Gastrocnemius medialis (tissue), 4 donors: Measurements from ENCODE around the gene HOOK2. TPM values are rescaled to one million over a fixed set of nuclear protein-coding genes. Genes with fewer than 3 reads are reported as not detected.

ENCODE experiments used
- ATAC-seq, 2 donors: fragments of 150-250 bp; one replicate each; pipeline ENCODE4 v1.9.1; 2016
- DNase-seq, 2 donors: peaks; one replicate each; pipeline ENCODE4 v3.0.0-alpha.2; 2019
- H3K27ac ChIP-seq, 4 donors: fragments of 200-600 bp; sonication (generic); 1 replicate in 1 of 4; 2 replicates in 3 of 4; pipeline ENCODE4 v1.5.1; 2016 to 2018; ENCODE audit warnings: mild to moderate bottlenecking in 2 of 4, moderate library complexity in 1 of 4
- H3K27me3 ChIP-seq, 3 donors: fragments of 200-600 bp; sonication (generic) in 2 of 3; 1 replicate in 1 of 3; 2 replicates in 2 of 3; pipeline versions ENCODE4 v1.5.1 to v1.6.0; 2016 to 2019; ENCODE audit warnings: mild to moderate bottlenecking in 1 of 3, moderate library complexity in 1 of 3
- H3K36me3 ChIP-seq, 2 donors: fragments of 200-600 bp; sonication (generic) in 1 of 2; one replicate each; pipeline ENCODE4 v1.5.1; 2017 to 2018
- H3K4me1 ChIP-seq, 2 donors: fragments of 200-600 bp; sonication (generic) in 1 of 2; one replicate each; pipeline ENCODE4 v1.5.1; 2016 to 2017; ENCODE audit warnings: mild to moderate bottlenecking in 2 of 2
- H3K4me3 ChIP-seq, 4 donors: fragments of 200-600 bp; sonication (generic) in 3 of 4; 1 replicate in 1 of 4; 2 replicates in 3 of 4; pipeline ENCODE4 v1.5.1; 2016 to 2019; ENCODE audit warnings: mild to moderate bottlenecking in 2 of 4
- H3K9me3 ChIP-seq, 3 donors: fragments of 200-600 bp; sonication (generic) in 2 of 3; 1 replicate in 1 of 3; 2 replicates in 2 of 3; pipeline ENCODE4 v1.5.1; 2016 to 2019
- CTCF ChIP-seq, 5 experiments: fragments of 450-650 bp in 3 of 5; fragments of 200-600 bp in 2 of 5; sonication (generic) in 2 of 5; IDR thresholded peaks in 4 of 5; conservative IDR thresholded peaks in 1 of 5; 1 replicate in 4 of 5; 2 replicates in 1 of 5; pipeline ENCODE4 v1.5.1; 2016 to 2019; ENCODE audit warnings: antibody characterized with exemption in 5 of 5, mild to moderate bottlenecking in 3 of 5, moderate library complexity in 3 of 5
- POLR2A ChIP-seq, 2 donors: fragments of 450-650 bp; IDR thresholded peaks; one replicate each; pipeline ENCODE4 v1.6.1; 2017; ENCODE audit warnings: antibody characterized with exemption in 2 of 2, mild to moderate bottlenecking in 2 of 2, moderate library complexity in 2 of 2
- in situ Hi-C, 4 donors: fragments of 200-750 bp; cut with MboI; loops; one replicate each; pipeline versions ENCODE4 v1.15.0 to v1.8.0; 2017; ENCODE audit warnings: low sequenced_read_pairs in 4 of 4
- intact Hi-C: fragments of 100-400 bp; cut with DNase I; formaldehyde crosslinking; loops from one replicate; pipeline ENCODE4 v1.15.1; 2023; ENCODE audit warnings: low total_unique reads
- total RNA-seq, 4 donors: library from RNA; depleted of rRNA; stranded (reverse); fragments of >200 nt; gene quantifications; one replicate each; pipeline versions ENCODE4 v1.1.0 to v1.2.3, GENCODE V29; 2016

Gene HOOK2
- total RNA-seq, 4 donors from 2014 or later, result 12.3 to 23.4 (median 17.6) TPM

GRCh38 chr19:12783849-12784393 lies 8.6 kb upstream of the HOOK2 start:
- Histone ChIP-seq H3K9me3 (no peaks in the 10 kb centered on the region), H3K4me1 (peaks cover 43 to 61% of the 10 kb centered on the region in 2 donors), H3K27ac (peak overlapping the region; percentile 99 to 100 (median 100)), H3K27me3 (no peaks in the 10 kb centered on the region), H3K4me3 (no peak overlapping the region), H3K36me3 (no peaks in the 10 kb centered on the region)
- in situ Hi-C loops (no loop called here), intact Hi-C loops (no loop called here)
- DNase-seq (peak in 1 of 2 donors; percentile 40), ATAC-seq (no peak)
- TF ChIP-seq CTCF (IDR thresholded peaks at IDR 0.05 in 4 of 5, conservative IDR thresholded peaks at IDR 0.05 in 1 of 5) (no peak), POLR2A (IDR thresholded peaks at IDR 0.05) (no peak)

GRCh38 chr19:12783291-12783848 lies 8.0 kb upstream of the HOOK2 start:
- ATAC-seq (no peak), DNase-seq (no peak)
- no peaks in the 10 kb centered on the region for H3K9me3 ChIP-seq
- intact Hi-C loops, result no loop called here
- H3K27ac ChIP-seq, result peak overlapping the region; percentile 99 to 100 (median 100)
- TF ChIP-seq POLR2A (IDR thresholded peaks at IDR 0.05), result no peak
- no peak for TF ChIP-seq CTCF (IDR thresholded peaks at IDR 0.05 in 4 of 5, conservative IDR thresholded peaks at IDR 0.05 in 1 of 5)
- H3K36me3 ChIP-seq, result no peaks in the 10 kb centered on the region
- H3K27me3 ChIP-seq, result no peaks in the 10 kb centered on the region
- peak overlapping the region; percentile 52 to 65 (median 56) for H3K4me3 ChIP-seq
- H3K4me1 ChIP-seq, result peaks cover 43 to 61% of the 10 kb centered on the region in 2 donors
- in situ Hi-C loops, result no loop called here

GRCh38 chr19:12782424-12783290 lies 7.3 kb upstream of the HOOK2 start:
- TF ChIP-seq CTCF (IDR thresholded peaks at IDR 0.05 in 4 of 5, conservative IDR thresholded peaks at IDR 0.05 in 1 of 5) (no peak), POLR2A (IDR thresholded peaks at IDR 0.05) (peak; percentile 29 to 32)
- intact Hi-C loops, result no loop called here
- Histone ChIP-seq H3K27ac (peak overlapping the region; percentile 99 to 100 (median 100)), H3K4me3 (peak overlapping the region; percentile 52 to 65 (median 56)), H3K27me3 (no peaks in the 10 kb centered on the region), H3K36me3 (no peaks in the 10 kb centered on the region), H3K4me1 (peaks cover 37 to 61% of the 10 kb centered on the region in 2 donors), H3K9me3 (no peaks in the 10 kb centered on the region)
- peak; percentile 60 to 74 for DNase-seq
- peak; percentile 16 to 34 for ATAC-seq
- in situ Hi-C loops, result no loop called here

DNA sequence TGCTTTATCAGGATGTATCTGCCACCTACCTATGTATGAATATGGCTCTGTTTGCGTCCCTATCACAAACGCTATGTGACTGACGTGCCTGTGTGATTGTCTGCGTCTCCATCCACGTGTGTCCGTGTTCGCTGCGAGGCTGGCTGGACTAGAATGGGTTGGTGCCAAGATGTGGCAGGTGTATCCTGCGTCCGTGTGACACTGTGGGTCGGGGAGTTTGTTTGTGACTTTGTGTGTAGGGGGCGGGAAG lies 6.7 kb upstream of the HOOK2 start:
- H3K4me1 ChIP-seq, result peaks cover 41 to 61% of the 10 kb centered on the region in 2 donors
- ATAC-seq (peak; percentile 11 to 33), DNase-seq (no peak)
- H3K27ac ChIP-seq, result peak overlapping the region; percentile 99 to 100 (median 100)
- H3K36me3 ChIP-seq, result no peaks in the 10 kb centered on the region
- intact Hi-C loops (no loop called here), in situ Hi-C loops (no loop called here)
- TF ChIP-seq POLR2A (IDR thresholded peaks at IDR 0.05) (peak in 1 of 2 donors; percentile 47), CTCF (IDR thresholded peaks at IDR 0.05 in 4 of 5, conservative IDR thresholded peaks at IDR 0.05 in 1 of 5) (no peak)
- no peaks in the 10 kb centered on the region for H3K9me3 ChIP-seq
- no peaks in the 10 kb centered on the region for H3K27me3 ChIP-seq
- H3K4me3 ChIP-seq, result peak overlapping the region; percentile 52 to 65 (median 56)
